Ascending aorta (tissue), 2 donors: ENCODE measurements around the gene KLRK1. TPM values are rescaled to one million over a fixed set of nuclear protein-coding genes. Genes with fewer than 3 reads are reported as not detected.
"Not testable (repeated sequence)": the region's sequence is repeated elsewhere in the genome, so short reads cannot be mapped to it uniquely, and the experiment has no call there.

Experiments
- DNase-seq, 2 donors: peaks; one replicate each; pipeline ENCODE4 v3.0.0-alpha.2; 2019; ENCODE audit warnings: low spot score in 2 of 2
- H3K27ac ChIP-seq, 2 donors: fragments of 200-600 bp; sonication (generic); one replicate each; pipeline ENCODE4 v1.5.1; 2016 to 2017; ENCODE audit warnings: mild to moderate bottlenecking in 1 of 2
- H3K27me3 ChIP-seq: fragments of 200-600 bp; sonication (generic); one replicate; pipeline ENCODE4 v1.5.1; 2017
- H3K36me3 ChIP-seq, 2 donors: fragments of 200-600 bp; sonication (generic); one replicate each; pipeline ENCODE4 v1.5.1; 2016
- H3K4me1 ChIP-seq, 2 donors: fragments of 200-600 bp; sonication (generic); one replicate each; pipeline ENCODE4 v1.5.1; 2016 to 2017; ENCODE audit warnings: mild to moderate bottlenecking in 1 of 2
- H3K4me3 ChIP-seq, 2 donors: fragments of 200-600 bp; sonication (generic); one replicate each; pipeline ENCODE4 v1.5.1; 2016 to 2017; ENCODE audit warnings: mild to moderate bottlenecking in 1 of 2
- H3K9me3 ChIP-seq, 2 donors: fragments of 200-600 bp; sonication (generic); one replicate each; pipeline ENCODE4 v1.5.1; 2016
- CTCF ChIP-seq, 3 experiments: fragments of 200-600 bp in 2 of 3; fragments of 450-650 bp in 1 of 3; sonication (generic) in 2 of 3; IDR thresholded peaks; one replicate each; pipeline ENCODE4 v1.5.1; 2016 to 2019; ENCODE audit warnings: antibody characterized with exemption in 3 of 3, mild to moderate bottlenecking in 1 of 3, moderate library complexity in 1 of 3
- intact Hi-C: fragments of 100-400 bp; cut with DNase I; formaldehyde crosslinking; loops from one replicate; pipeline ENCODE4 v1.15.1; 2023
- total RNA-seq: library from RNA; depleted of rRNA; stranded (reverse); fragments of >200 nt; gene quantifications from one replicate; pipeline ENCODE4 v1.1.0, GENCODE V29; 2016

Gene KLRK1
- total RNA-seq, 1 donor from 2014 or later, result not detected

GRCh38 chr12:10374624-10375018 is 15.2 kb downstream of the KLRK1 start:
- Histone ChIP-seq H3K36me3 (no peaks in the 10 kb centered on the region), H3K27ac (no peak overlapping the region), H3K9me3 (no peaks in the 10 kb centered on the region), H3K27me3 (no peaks in the 10 kb centered on the region), H3K4me1 (no peaks in the 10 kb centered on the region), H3K4me3 (no peak overlapping the region)
- intact Hi-C loops, result no loop called here
- TF ChIP-seq CTCF (IDR thresholded peaks at IDR 0.05), result no peak
- DNase-seq, result no peak

- Histone ChIP-seq H3K36me3 (no peaks in the 10 kb centered on the region), H3K27me3 (no peaks in the 10 kb centered on the region), H3K27ac (no peak overlapping the region), H3K4me1 (no peaks in the 10 kb centered on the region), H3K9me3 (no peaks in the 10 kb centered on the region), H3K4me3 (no peak overlapping the region)
- no peak for TF ChIP-seq CTCF (IDR thresholded peaks at IDR 0.05)
- DNase-seq, result no peak
- intact Hi-C loops, result no loop called here
Observed at GRCh38 chr12:10372559-10372958, 17.3 kb downstream of the KLRK1 start.

GRCh38 chr12:10371893-10372535 is 17.8 kb downstream of the KLRK1 start:
- H3K27ac ChIP-seq, H3K4me3 ChIP-seq, H3K4me1 ChIP-seq, intact Hi-C loops, H3K36me3 ChIP-seq, H3K9me3 ChIP-seq, DNase-seq, H3K27me3 ChIP-seq: not testable (repeated sequence)

- H3K36me3 ChIP-seq, result no peaks in the 10 kb centered on the region
- no peaks in the 10 kb centered on the region for H3K9me3 ChIP-seq
- H3K4me3 ChIP-seq, result no peak overlapping the region
- peaks cover 6 to 10% of the 10 kb centered on the region in 2 donors for H3K4me1 ChIP-seq
- no peaks in the 10 kb centered on the region for H3K27me3 ChIP-seq
- no peak for DNase-seq
- TF ChIP-seq CTCF (IDR thresholded peaks at IDR 0.05), result no peak
- intact Hi-C loops, result loop anchor here (10.0 kb wide), 2 partner anchors 215 to 805 kb away; partner anchors contain the start of gene SMIM10L1
- H3K27ac ChIP-seq, result no peak overlapping the region
Observed at GRCh38 chr12:10369557-10370415, 20.1 kb downstream of the KLRK1 start.

GRCh38 chr12:10368206-10369171 is 21.4 kb downstream of the KLRK1 start:
- Histone ChIP-seq H3K36me3 (no peaks in the 10 kb centered on the region), H3K4me1 (peaks cover 10% of the 10 kb centered on the region in 2 donors), H3K4me3 (no peak overlapping the region), H3K27ac (peak overlapping the region in 1 of 2 donors; percentile 45), H3K9me3 (no peaks in the 10 kb centered on the region), H3K27me3 (no peaks in the 10 kb centered on the region)
- no peak for TF ChIP-seq CTCF (IDR thresholded peaks at IDR 0.05)
- no peak for DNase-seq
- intact Hi-C loops, result loop anchor here (10.0 kb wide), 2 partner anchors 214 to 806 kb away; partner anchors contain the start of gene SMIM10L1

- DNase-seq, H3K4me3 ChIP-seq, H3K36me3 ChIP-seq, H3K27me3 ChIP-seq, H3K9me3 ChIP-seq: not testable (repeated sequence)
- Histone ChIP-seq H3K4me1 (peaks cover 10% of the 10 kb centered on the region in 2 donors), H3K27ac (peak overlapping the region in 1 of 2 donors; percentile 7)
- intact Hi-C loops, result loop anchor here (10.0 kb wide), 2 partner anchors 213 to 807 kb away; partner anchors contain the start of gene SMIM10L1
Observed at GRCh38 chr12:10367714-10368113, 22.1 kb downstream of the KLRK1 start.
